CD4-positive, alpha-beta T cell treated with Interleukin-1 beta for 1 hour (primary cell): ENCODE results near the gene MTIF3.
A peak's percentile ranks its signal among the peaks of the same experiment; 100 is the strongest.

Experiments
- DNase-seq, 2 donors: peaks; one replicate each; pipeline ENCODE4 v3.0.0-alpha.2; 2020 to 2022

The MTIF3 gene

GRCh38 chr13:27450921-27451471 is 632 bp upstream of the MTIF3 start:
- DNase-seq, result peak in 1 of 2 donors; percentile 26

DNA sequence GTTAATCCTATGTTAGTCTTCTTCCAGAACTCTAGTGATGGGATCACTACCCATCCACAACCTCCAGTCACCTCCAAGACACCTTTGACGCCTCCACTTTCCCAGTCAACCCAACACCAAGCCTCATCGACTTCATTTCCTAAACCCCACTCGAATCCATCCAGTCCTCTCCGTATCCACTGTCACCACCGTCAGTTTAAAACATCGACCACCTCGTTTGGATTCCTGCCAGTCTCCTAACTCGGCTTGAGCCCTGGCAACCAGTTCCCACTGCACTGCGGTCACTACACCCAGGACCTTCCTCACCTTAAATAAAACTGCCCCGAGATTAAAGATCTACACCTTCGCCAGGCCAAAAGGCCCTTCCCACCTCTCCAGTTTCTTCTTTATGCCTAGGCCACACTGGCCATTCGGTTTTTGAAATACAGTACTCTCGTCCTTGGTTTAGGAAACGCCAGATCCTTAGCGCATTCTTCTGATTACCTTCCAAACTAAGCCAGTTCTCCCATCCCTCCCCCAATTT is 1.2 kb downstream of the MTIF3 start:
- no peak for DNase-seq

- DNase-seq, result no peak
Measured at GRCh38 chr13:27448308-27448707, 2.1 kb downstream of the MTIF3 start.

DNA sequence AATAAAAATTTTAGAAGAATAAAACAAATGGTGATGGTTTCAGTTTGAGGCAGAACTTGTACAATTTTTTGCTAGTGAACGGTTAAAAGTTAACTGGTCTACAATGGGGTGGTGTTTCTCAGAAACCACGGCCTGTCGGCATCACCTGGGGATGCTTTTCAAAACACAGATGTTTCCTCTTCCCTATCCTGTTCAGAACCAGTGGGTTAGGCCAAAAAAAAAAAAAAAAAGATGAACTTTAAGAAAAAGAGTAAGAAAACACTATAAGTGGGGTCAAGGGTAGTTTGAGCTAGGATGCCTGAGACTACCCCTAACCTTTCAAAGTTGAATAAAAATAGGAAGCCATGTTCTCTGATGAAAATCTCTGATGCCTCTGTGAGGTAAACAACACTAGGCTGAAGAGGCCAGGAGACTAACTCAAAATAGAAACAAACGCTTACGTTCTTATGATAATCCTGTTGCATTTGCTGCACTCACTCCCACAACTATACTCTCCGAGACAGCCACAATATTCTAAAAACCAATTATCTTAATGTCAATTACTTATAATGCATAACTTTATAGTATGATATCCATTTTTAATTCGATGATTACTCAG is 3.3 kb downstream of the MTIF3 start:
- DNase-seq, result peak; percentile 45 to 61

DNA sequence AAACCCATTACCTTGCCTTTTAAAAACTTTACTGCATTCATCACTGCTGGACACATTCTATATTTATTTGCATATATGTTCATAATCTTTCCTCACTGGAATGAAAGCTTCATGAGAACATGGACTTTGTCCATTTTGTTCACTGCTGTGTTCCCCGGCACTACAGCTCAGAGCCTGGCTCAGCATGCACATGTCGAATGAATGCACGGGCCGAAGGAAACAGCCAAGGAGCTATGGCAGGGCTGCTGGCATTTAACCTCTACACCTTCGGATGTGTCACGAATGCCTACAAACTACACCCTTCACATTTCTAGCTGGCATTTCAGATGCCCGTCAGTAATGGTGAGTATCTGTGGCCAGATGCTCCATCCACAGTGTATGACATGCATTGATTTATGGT is 7.6 kb downstream of the MTIF3 start:
- no peak for DNase-seq

DNA sequence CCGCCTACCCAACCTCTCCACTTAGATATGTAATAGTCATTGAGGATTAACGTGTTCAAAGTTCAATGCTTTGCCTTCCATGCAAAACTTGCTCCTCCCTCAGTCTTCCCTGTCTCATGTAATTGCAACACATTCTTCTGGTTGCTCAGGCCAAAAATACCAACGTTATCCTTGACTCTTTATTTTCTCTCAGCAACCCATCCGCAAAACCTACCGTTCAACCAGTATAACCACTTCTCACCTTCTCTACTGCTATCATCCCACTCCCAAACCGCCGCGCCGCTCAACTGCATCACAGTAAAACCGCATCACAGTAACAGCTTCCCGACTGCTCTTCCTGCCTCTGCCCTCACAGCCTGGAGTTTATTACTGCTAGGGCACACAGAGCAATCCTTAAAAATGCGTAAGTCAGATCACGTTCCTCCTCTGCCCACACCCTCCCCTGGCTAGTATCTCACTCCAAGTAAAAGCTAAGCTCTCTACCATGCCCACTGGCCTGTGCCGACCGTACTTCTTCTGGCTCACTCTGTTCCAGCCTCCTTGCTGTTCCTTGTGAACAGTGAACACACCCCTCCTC is 8.2 kb downstream of the MTIF3 start:
- peak; percentile 25 to 32 for DNase-seq

DNA sequence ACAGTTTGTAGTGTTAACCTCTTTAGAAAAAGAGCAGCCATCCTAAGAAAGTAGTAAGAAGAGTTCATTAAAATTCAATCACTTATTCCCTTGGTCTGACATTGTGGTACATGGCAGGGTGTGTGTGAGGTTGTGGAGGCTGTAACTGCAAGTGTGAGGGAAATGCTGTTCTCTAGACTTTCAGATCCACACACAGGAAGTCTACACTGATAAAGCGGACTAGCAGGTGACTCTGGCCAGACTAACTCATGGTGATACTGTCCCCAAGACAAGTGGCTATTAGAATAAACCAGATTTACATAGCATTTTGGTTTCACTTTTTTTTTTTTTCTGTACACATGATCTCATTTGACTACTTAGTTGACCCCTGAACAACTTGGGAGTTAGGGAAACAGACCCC is 10.0 kb downstream of the MTIF3 start:
- DNase-seq, result no peak

- no peak for DNase-seq
Measured at GRCh38 chr13:27437126-27437525, 13.2 kb downstream of the MTIF3 start.

GRCh38 chr13:27432611-27433210 is 17.7 kb downstream of the MTIF3 start:
- DNase-seq, result peak in 1 of 2 donors; percentile 37

DNA sequence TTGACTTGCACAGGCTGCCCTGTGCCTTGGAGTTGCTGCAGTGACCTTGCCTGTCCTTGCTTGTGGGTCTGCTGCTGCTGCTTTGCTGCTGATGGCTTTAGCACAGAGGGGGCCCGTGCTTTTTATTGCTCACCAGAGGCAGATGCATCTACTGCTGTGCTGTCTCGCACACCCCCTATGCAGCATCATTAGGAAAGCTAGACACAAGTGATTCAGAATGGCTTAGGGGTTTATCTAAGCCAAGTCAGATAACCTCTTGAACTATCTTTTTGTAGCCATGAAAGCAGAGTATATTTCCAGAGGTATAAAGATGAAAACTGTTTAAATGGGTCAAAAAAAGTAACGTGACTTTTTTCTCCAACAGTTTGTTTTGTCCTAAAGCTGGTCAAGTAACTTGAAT is 18.2 kb downstream of the MTIF3 start:
- DNase-seq, result no peak

DNA sequence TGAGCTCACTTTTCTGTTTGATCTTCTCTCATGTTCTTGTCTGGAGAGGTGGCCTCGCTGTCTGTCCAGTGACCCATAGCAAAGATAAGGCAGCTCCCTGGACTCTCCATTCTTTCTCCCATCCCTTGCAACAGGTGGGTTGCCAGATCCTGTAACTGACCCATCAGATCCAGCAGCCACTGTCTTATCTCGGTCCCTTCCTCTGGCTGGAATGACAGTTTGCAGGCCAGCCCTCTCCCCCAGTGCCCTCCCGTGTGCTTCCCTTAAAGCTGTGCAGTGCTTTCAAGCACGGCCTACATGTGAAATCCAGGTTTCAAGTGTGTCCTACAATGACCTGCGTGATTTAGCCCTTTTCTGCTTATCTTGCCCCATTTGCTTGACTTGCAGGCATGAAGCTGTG is 22.2 kb downstream of the MTIF3 start:
- DNase-seq, result no peak

- DNase-seq, result peak; percentile 17 to 35
Measured at GRCh38 chr13:27427641-27428040, 22.7 kb downstream of the MTIF3 start.

DNA sequence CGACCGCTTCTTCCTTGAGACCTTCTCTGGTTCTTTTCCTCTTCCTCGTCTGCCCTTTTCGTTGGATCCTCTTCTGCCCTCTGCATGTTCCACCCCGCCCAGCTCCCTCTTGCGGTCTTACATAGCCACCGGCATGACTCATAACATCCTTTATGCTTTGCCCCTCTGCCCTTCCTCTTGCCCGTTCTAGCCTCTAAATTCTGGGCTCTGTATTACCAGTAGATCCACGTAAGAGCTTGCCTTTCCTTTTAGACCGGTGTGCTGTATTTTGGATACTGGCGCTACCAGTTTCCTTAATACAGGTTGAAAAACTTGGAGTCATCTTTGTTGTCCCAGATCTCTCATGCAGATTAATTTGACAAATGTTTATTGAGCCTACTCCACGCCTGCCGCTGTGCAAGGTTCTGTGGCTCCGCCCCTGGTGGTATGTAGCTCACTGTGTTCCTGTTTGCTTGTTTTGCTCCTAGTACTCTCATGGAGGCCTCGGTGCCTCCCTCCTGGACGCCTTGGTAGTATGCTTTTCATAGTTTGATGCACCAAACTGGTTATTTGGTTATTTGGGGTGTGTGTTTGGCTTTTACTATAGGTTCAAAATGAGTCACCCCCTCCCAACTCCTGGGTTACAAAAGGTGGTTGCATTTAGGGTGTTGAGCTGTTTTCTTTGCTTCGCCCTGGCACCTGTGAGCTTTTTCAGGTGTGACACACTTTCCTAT is 24.3 kb downstream of the MTIF3 start:
- DNase-seq, result peak; percentile 77 to 80

- peak in 1 of 2 donors; percentile 20 for DNase-seq
Measured at GRCh38 chr13:27425158-27425917, 25.0 kb downstream of the MTIF3 start.

DNA sequence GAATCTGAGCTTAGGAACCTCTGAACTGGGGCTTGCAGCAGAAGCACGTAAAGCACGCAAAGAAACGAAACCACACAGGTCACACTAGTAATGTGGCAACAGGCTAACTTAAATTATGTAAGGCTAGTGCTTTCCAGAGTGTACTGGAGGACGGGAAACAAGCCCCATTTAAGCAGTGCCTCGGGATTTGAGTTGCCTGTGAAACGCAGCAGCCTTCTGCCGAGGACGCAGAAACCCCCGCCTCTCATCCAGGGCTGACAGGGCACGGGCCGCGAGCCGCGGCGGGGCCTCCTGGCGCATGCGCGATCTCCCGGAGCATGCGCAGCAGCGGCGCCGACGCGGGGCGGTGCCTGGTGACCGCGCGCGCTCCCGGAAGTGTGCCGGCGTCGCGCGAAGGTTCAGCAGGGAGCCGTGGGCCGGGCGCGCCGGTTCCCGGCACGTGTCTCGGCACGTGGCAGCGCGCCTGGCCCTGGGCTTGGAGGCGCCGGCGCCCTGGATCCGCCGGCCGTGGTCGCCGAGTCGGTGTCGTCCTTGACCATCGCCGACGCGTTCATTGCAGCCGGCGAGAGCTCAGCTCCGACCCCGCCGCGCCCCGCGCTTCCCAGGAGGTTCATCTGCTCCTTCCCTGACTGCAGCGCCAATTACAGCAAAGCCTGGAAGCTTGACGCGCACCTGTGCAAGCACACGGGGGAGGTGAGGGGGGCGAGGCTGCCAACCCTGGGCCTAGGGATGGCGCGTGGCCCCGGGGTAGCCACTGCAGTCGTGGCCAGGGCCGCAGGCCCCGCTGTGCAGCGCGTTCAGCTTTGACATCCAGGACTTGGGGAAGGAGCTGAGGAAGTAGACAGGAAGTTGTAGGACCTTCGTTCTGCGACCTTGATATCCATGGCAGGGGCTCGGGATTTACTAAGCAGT is 25.9 kb downstream of the MTIF3 start, which contains the start of gene GTF3A:
Gene GTF3A, plus strand, starts transcription at position 374 of the 912 bp plus-strand sequence.
- DNase-seq, result peak; percentile 90 to 91

DNA sequence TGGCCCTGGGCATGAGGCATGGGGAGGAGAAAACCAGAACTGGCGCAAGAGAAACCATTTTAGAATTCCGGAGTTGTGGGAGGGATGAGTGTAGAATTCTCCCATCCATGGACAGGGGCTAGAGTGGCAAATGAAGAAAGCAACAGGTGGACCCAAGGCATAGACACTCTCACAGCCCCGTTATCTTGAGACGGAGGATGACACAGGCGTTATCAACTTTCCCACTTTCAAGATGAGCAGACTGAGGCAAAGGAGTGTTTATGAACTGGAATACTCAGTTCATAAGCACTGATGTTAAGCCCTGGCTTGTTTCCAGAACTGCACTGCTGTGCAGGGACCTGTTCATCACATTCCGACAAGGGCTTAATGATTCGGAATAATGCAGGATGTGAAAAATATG is 27.0 kb downstream of the MTIF3 start:
- DNase-seq, result no peak

DNA sequence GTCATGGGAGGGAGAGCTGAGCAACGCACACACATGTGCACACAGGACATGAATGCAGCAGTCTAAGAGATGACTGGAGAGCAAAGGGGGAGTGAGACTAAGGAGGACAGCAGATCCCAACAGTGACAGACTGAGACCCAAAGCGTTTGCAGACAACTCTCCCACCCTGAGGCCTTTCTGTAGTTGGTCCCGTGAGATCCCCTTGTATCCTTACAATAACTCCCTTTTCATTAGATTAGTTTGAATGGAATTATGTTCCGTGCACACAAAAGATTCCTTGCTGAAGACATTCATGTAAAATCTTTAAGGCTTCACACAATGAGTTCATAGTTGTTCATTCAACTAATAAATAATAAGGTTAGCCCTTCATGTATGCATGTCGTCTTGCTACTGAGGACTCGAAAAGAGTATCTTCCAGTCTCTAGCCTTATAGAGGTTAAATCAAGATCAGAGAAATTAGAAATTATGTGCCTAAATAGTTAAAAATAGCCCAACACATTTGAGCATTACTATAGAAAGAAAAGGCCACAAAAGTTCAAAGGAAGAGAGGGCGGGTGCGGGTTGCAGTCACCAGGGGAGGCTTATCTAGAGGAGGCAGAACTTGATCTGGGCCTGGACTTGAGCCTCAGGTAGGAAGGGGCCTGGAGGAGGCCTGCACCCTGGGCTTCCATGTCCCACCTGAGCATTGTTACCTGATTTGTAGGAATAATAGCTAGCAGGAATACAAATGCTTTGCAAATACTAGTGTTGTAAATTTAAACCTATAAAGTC is 29.1 kb downstream of the MTIF3 start:
- no peak for DNase-seq

DNA sequence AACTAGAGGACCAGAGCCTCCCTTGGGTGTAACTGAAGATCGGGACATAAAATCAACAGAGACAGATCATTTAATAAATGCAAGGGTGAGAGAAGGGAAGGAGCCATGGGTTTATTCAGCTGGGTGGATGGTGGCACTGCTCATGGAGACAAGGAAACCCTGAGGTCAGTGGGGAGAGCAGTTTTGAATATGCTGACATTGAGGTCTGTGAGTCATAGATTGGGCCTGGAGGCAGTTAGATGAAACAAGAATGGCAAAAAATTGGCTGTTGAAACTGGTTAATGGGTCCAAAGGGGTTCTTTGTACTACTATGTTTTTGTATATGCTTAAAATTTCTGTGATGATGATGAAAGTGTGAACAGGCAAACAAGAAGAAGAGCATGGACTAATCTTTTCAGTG is 31.0 kb downstream of the MTIF3 start:
- no peak for DNase-seq

GRCh38 chr13:27415116-27415515 is 35.2 kb downstream of the MTIF3 start:
- DNase-seq, result no peak

DNA sequence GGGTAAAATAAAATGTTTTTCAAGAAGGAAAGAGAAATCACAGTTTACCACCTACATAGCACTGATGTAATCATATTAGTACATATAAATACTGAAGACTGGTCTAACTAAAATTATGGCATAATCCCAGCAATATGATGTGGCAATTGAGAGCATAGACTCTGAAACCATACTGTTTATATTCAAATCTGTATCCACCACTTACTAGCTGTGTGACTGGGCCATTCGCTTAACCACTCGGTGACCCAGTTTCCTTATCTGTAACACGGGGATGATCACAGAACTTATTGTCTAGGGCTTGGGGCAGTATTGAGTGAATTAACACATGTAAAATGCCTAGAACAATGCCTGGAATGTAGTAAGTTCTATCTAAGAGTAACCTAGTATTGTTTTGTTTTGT is 39.0 kb downstream of the MTIF3 start:
- DNase-seq, result no peak

DNA sequence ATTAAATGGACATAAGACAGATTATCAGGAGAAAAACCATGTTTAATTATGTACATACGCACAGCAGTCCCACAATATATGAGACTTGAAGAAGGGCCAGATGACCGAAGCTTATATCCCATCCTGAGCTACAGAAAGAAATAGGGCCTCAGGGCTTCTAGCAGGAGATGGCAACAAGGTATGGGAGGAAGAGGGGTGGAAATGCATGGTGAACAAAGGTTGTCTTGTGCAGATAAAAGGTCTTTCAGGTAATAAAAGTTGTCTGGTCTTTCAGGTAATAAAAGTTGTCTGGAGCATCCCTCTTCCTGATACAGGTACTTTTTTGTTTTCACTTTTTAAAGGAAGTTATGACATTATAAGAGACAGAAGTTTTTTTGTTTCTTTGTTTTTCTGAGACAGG is 41.4 kb downstream of the MTIF3 start:
- DNase-seq, result no peak
